Measurements from ENCODE around the gene NT5C1B. TPM values are rescaled to one million over a fixed set of nuclear protein-coding genes. Genes with fewer than 3 reads are reported as not detected.

NT5C1B gene
- total RNA-seq, 1 experiment from 2014 or later = not detected

DNA sequence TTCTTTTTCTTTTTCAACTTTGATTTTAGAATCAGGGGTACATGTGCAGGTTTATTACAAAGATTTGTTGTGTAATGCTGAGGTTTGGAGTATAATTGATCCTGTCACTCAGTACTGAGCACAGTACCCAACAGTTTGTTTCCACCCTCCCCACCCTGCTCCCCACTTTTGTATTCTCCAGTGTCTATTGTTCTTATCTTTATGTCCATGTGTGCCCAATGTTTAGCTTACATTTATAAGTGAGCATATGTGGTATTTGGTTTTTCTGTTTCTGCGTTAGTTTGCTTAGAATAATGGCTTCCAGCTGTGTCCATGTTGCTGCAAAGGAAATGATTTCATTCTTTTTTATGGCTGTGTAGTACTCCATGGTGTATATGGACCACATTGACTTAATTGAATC, 72.0 kb downstream of the NT5C1B start:
- Histone ChIP-seq H3K36me3 (ENCODE audit: low read depth) (no peaks in the 10 kb centered on the region), H3K4me1 (replicated peaks; ENCODE audit: insufficient read depth) (0 out of 2 replicates have a peak, but pooled peaks cover 12% of the 10 kb centered on the region), H4K20me1 (ENCODE audit: insufficient read depth) (no peaks in the 10 kb centered on the region), H3K27me3 (ENCODE audit: insufficient read depth, low read depth) (no peaks in the 10 kb centered on the region), H3K79me2 (ENCODE audit: low read depth) (no peaks in the 10 kb centered on the region), H3F3A (ENCODE audit: insufficient read depth, low read depth) (no peaks in the 10 kb centered on the region), H3K4me2 (no peak overlapping the region), H3K9me2 (ENCODE audit: insufficient read depth) (no peaks in the 10 kb centered on the region), H3K27ac (no peak overlapping the region), H3K9me3 (ENCODE audit: insufficient read depth, low read depth) (no peaks in the 10 kb centered on the region), H3K4me3 (no peak overlapping the region), H2AFZ (no peak overlapping the region)
- TF ChIP-seq, protein P1, sequence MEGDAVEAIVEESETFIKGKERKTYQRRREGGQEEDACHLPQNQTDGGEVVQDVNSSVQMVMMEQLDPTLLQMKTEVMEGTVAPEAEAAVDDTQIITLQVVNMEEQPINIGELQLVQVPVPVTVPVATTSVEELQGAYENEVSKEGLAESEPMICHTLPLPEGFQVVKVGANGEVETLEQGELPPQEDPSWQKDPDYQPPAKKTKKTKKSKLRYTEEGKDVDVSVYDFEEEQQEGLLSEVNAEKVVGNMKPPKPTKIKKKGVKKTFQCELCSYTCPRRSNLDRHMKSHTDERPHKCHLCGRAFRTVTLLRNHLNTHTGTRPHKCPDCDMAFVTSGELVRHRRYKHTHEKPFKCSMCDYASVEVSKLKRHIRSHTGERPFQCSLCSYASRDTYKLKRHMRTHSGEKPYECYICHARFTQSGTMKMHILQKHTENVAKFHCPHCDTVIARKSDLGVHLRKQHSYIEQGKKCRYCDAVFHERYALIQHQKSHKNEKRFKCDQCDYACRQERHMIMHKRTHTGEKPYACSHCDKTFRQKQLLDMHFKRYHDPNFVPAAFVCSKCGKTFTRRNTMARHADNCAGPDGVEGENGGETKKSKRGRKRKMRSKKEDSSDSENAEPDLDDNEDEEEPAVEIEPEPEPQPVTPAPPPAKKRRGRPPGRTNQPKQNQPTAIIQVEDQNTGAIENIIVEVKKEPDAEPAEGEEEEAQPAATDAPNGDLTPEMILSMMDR (conservative IDR thresholded peaks at IDR 0.05) = no peak
- no peak for TF ChIP-seq EZH2 (IDR thresholded peaks at IDR 0.05; ENCODE audit: low read depth)
- DNase-seq = no peak
- CTCF ChIA-PET = interaction anchor here (0.6 kb wide), 1 partner anchor 97 kb away, joined by 12 read pairs; no protein-coding TSS in a partner anchor
- POLR2A ChIA-PET (ENCODE audit: unreplicated experiment) = no interaction called here
- BruUV-seq (replicated peaks) = no TSS peak
- intact Hi-C loops (cut with micrococcal nuclease; ENCODE audit: unreplicated experiment) = no loop called here

GRCh38 chr2:18516112-18516511, 73.3 kb downstream of the NT5C1B start:
- Histone ChIP-seq H3K27me3 (ENCODE audit: insufficient read depth, low read depth) (no peaks in the 10 kb centered on the region), H2AFZ (no peak overlapping the region), H3K79me2 (ENCODE audit: low read depth) (no peaks in the 10 kb centered on the region), H3K27ac (no peak overlapping the region), H3F3A (ENCODE audit: insufficient read depth, low read depth) (no peaks in the 10 kb centered on the region), H3K9me2 (ENCODE audit: insufficient read depth) (no peaks in the 10 kb centered on the region), H3K9me3 (ENCODE audit: insufficient read depth, low read depth) (peaks cover 2% of the 10 kb centered on the region; the same call in 1 of the 2 replicates), H3K4me1 (replicated peaks; ENCODE audit: insufficient read depth) (0 out of 2 replicates have a peak, but pooled peaks cover 12% of the 10 kb centered on the region), H3K36me3 (ENCODE audit: low read depth) (no peaks in the 10 kb centered on the region), H3K4me3 (no peak overlapping the region), H4K20me1 (ENCODE audit: insufficient read depth) (no peaks in the 10 kb centered on the region), H3K4me2 (no peak overlapping the region)
- intact Hi-C loops (cut with micrococcal nuclease; ENCODE audit: unreplicated experiment) = no loop called here
- POLR2A ChIA-PET (ENCODE audit: unreplicated experiment) = interaction anchor here (0.7 kb wide), 1 partner anchor 1244 kb away, joined by 5 read pairs; no protein-coding TSS in a partner anchor
- CTCF ChIA-PET = no interaction called here
- no peak for DNase-seq
- no peak for TF ChIP-seq EZH2 (IDR thresholded peaks at IDR 0.05; ENCODE audit: low read depth)
- TF ChIP-seq, protein P1 (conservative IDR thresholded peaks at IDR 0.05) = no peak
- no TSS peak for BruUV-seq (replicated peaks)

GRCh38 chr2:18514526-18515461, 74.6 kb downstream of the NT5C1B start:
- Histone ChIP-seq H3K4me3 (no peak overlapping the region), H3K27me3 (ENCODE audit: insufficient read depth, low read depth) (no peaks in the 10 kb centered on the region), H3K4me2 (no peak overlapping the region), H3K27ac (no peak overlapping the region), H3K9me2 (ENCODE audit: insufficient read depth) (no peaks in the 10 kb centered on the region), H4K20me1 (ENCODE audit: insufficient read depth) (no peaks in the 10 kb centered on the region), H3K79me2 (ENCODE audit: low read depth) (no peaks in the 10 kb centered on the region), H2AFZ (no peak overlapping the region), H3K9me3 (ENCODE audit: insufficient read depth, low read depth) (peaks cover 6% of the 10 kb centered on the region; the same call in 1 of the 2 replicates), H3K36me3 (ENCODE audit: low read depth) (no peaks in the 10 kb centered on the region), H3F3A (ENCODE audit: insufficient read depth, low read depth) (no peaks in the 10 kb centered on the region), H3K4me1 (replicated peaks; ENCODE audit: insufficient read depth) (0 out of 2 replicates have a peak, but pooled peaks cover 12% of the 10 kb centered on the region)
- TF ChIP-seq, protein P1 (conservative IDR thresholded peaks at IDR 0.05) = no peak
- TF ChIP-seq EZH2 (IDR thresholded peaks at IDR 0.05; ENCODE audit: low read depth) = no peak
- intact Hi-C loops (cut with micrococcal nuclease; ENCODE audit: unreplicated experiment) = no loop called here
- ChIA-PET CTCF (no interaction called here), POLR2A (ENCODE audit: unreplicated experiment) (no interaction called here)
- no TSS peak for BruUV-seq (replicated peaks)
- no peak for DNase-seq

Other genes with a start within 250 kb of the NT5C1B start
- 16.1 and 17.2 TPM in 2 replicates for gene RDH14, start 28.9 kb downstream of the NT5C1B start, total RNA-seq (2021)

Measured in PC-9 (cell line).